HG03196 (cell line): ENCODE results near the gene TBPL1.
A peak's percentile ranks its signal among the peaks of the same experiment; 100 is the strongest.

ENCODE experiments used
- ATAC-seq: cut with Tn5 transposase; IDR thresholded peaks from one replicate; pipeline ENCODE4 v1.9.1; 2021; ENCODE audit not compliant: unreplicated experiment

TBPL1 gene

GRCh38 chr6:134034961-134035822, 82.2 kb downstream of the TBPL1 start:
- ATAC-seq: no peak

- peak; percentile 85 for ATAC-seq
Measured at GRCh38 chr6:134035823-134036296, 82.8 kb downstream of the TBPL1 start.

DNA sequence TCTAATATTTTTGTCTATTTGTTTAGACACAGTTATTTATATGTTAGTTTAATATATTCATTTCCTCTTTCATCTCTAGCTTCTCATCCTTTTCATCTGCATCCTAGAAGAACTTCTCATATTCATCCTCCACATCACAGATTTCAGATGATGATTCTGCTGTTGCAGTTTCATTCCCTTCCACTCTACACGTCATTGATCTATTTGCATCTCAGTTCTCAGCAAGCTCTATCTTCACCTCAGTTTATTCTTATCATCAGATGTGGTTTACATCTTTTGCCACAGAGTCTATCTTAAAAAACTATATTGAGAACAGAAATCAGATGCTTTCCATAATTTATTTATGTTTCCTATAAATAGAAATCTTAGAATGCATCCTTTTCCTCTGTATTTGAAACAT, 86.1 kb downstream of the TBPL1 start:
- no peak for ATAC-seq
